ENCODE measurements around the gene EPHB1.

Gene EPHB1

GRCh38 chr3:134911586-134912548 is 116.8 kb downstream of the EPHB1 start:
- Histone ChIP-seq H3K4me1 (no peaks in the 10 kb centered on the region), H4K20me1 (no peaks in the 10 kb centered on the region), H3K36me3 (no peaks in the 10 kb centered on the region), H3K27ac (no peak overlapping the region), H3K27me3 (no peaks in the 10 kb centered on the region), H3K9me3 (no peaks in the 10 kb centered on the region), H3K9ac (no peak overlapping the region), H3K4me3 (no peak overlapping the region), H3K4me2 (no peak overlapping the region)
- no peak for TF ChIP-seq Cebpa-rat (IDR thresholded peaks at IDR 0.05)

GRCh38 chr3:134916276-134916961 is 121.4 kb downstream of the EPHB1 start:
- no peak for TF ChIP-seq Cebpa-rat (IDR thresholded peaks at IDR 0.05)

GRCh38 chr3:134917631-134918030 is 122.6 kb downstream of the EPHB1 start:
- Histone ChIP-seq H3K9me3 (no peaks in the 10 kb centered on the region), H4K20me1 (no peaks in the 10 kb centered on the region), H3K9ac (no peak overlapping the region), H3K27ac (no peak overlapping the region), H3K4me2 (no peak overlapping the region), H3K4me3 (no peak overlapping the region), H3K4me1 (no peaks in the 10 kb centered on the region), H3K27me3 (no peaks in the 10 kb centered on the region), H3K36me3 (no peaks in the 10 kb centered on the region)
- TF ChIP-seq Cebpa-rat (IDR thresholded peaks at IDR 0.05), result no peak

More at GRCh38 chr3:134916276-134916961, 121.4 kb downstream of the EPHB1 start:
- Histone ChIP-seq H3K4me1 (no peaks in the 10 kb centered on the region), H3K4me2 (no peak overlapping the region), H3K27me3 (no peaks in the 10 kb centered on the region), H3K36me3 (no peaks in the 10 kb centered on the region), H3K9ac (no peak overlapping the region), H3K9me3 (no peaks in the 10 kb centered on the region), H4K20me1 (no peaks in the 10 kb centered on the region), H3K27ac (no peak overlapping the region), H3K4me3 (no peak overlapping the region)

- Histone ChIP-seq H3K27ac (no peak overlapping the region), H3K4me3 (no peak overlapping the region), H3K4me1 (no peaks in the 10 kb centered on the region), H3K36me3 (no peaks in the 10 kb centered on the region), H3K27me3 (no peaks in the 10 kb centered on the region), H3K4me2 (no peak overlapping the region), H3K9ac (no peak overlapping the region), H4K20me1 (no peaks in the 10 kb centered on the region), H3K9me3 (no peaks in the 10 kb centered on the region)
- no peak for TF ChIP-seq Cebpa-rat (IDR thresholded peaks at IDR 0.05)
These were observed 123.4 kb downstream of the EPHB1 start for GRCh38 chr3:134918441-134918840.

- Histone ChIP-seq H3K4me1 (no peaks in the 10 kb centered on the region), H3K9ac (no peak overlapping the region), H3K27me3 (no peaks in the 10 kb centered on the region), H4K20me1 (no peaks in the 10 kb centered on the region), H3K4me3 (no peak overlapping the region), H3K9me3 (no peaks in the 10 kb centered on the region; the same call in 1 of the 2 replicates), H3K36me3 (no peaks in the 10 kb centered on the region), H3K27ac (no peak overlapping the region), H3K4me2 (no peak overlapping the region)
- TF ChIP-seq Cebpa-rat (IDR thresholded peaks at IDR 0.05), result no peak
These were observed 127.0 kb downstream of the EPHB1 start for GRCh38 chr3:134922101-134922500.

- Histone ChIP-seq H3K4me1 (no peaks in the 10 kb centered on the region), H3K9me3 (no peaks in the 10 kb centered on the region; the same call in 1 of the 2 replicates), H3K27me3 (no peaks in the 10 kb centered on the region), H3K36me3 (no peaks in the 10 kb centered on the region), H3K9ac (no peak overlapping the region), H3K4me2 (no peak overlapping the region), H3K4me3 (no peak overlapping the region), H4K20me1 (no peaks in the 10 kb centered on the region), H3K27ac (no peak overlapping the region)
- TF ChIP-seq Cebpa-rat (IDR thresholded peaks at IDR 0.05), result no peak
These were observed 127.8 kb downstream of the EPHB1 start for GRCh38 chr3:134922866-134923265.

- H4K20me1 ChIP-seq, result no peaks in the 10 kb centered on the region
- H3K4me2 ChIP-seq, result no peak overlapping the region
- no peak overlapping the region for H3K4me3 ChIP-seq
- no peaks in the 10 kb centered on the region for H3K27me3 ChIP-seq
- no peak overlapping the region for H3K27ac ChIP-seq
- H3K36me3 ChIP-seq, result no peaks in the 10 kb centered on the region
- H3K4me1 ChIP-seq, result no peaks in the 10 kb centered on the region
- H3K9me3 ChIP-seq, result no peaks in the 10 kb centered on the region; the same call in 1 of the 2 replicates
- no peak for TF ChIP-seq Cebpa-rat (IDR thresholded peaks at IDR 0.05)
- no peak overlapping the region for H3K9ac ChIP-seq
These were observed 128.2 kb downstream of the EPHB1 start for GRCh38 chr3:134923286-134923685.

GRCh38 chr3:134927599-134927998 is 132.5 kb downstream of the EPHB1 start:
- no peaks in the 10 kb centered on the region for H4K20me1 ChIP-seq
- no peaks in the 10 kb centered on the region for H3K4me1 ChIP-seq
- no peak overlapping the region for H3K4me2 ChIP-seq
- no peak overlapping the region for H3K9ac ChIP-seq
- no peaks in the 10 kb centered on the region for H3K36me3 ChIP-seq
- H3K27me3 ChIP-seq, result no peaks in the 10 kb centered on the region
- no peaks in the 10 kb centered on the region; the same call in 1 of the 2 replicates for H3K9me3 ChIP-seq
- H3K27ac ChIP-seq, result no peak overlapping the region
- TF ChIP-seq Cebpa-rat (IDR thresholded peaks at IDR 0.05), result no peak
- H3K4me3 ChIP-seq, result no peak overlapping the region

GRCh38 chr3:134928392-134928791 is 133.3 kb downstream of the EPHB1 start:
- no peaks in the 10 kb centered on the region for H4K20me1 ChIP-seq
- H3K36me3 ChIP-seq, result no peaks in the 10 kb centered on the region
- no peak overlapping the region for H3K9ac ChIP-seq
- no peaks in the 10 kb centered on the region for H3K4me1 ChIP-seq
- H3K9me3 ChIP-seq, result no peaks in the 10 kb centered on the region; the same call in 1 of the 2 replicates
- TF ChIP-seq Cebpa-rat (IDR thresholded peaks at IDR 0.05), result no peak
- no peak overlapping the region for H3K27ac ChIP-seq
- no peak overlapping the region for H3K4me3 ChIP-seq
- H3K4me2 ChIP-seq, result no peak overlapping the region
- H3K27me3 ChIP-seq, result no peaks in the 10 kb centered on the region

- no peak overlapping the region for H3K4me3 ChIP-seq
- no peak overlapping the region for H3K9ac ChIP-seq
- H4K20me1 ChIP-seq, result no peaks in the 10 kb centered on the region
- TF ChIP-seq Cebpa-rat (IDR thresholded peaks at IDR 0.05), result no peak
- H3K36me3 ChIP-seq, result no peaks in the 10 kb centered on the region
- no peaks in the 10 kb centered on the region for H3K4me1 ChIP-seq
- H3K27ac ChIP-seq, result no peak overlapping the region
- no peaks in the 10 kb centered on the region for H3K27me3 ChIP-seq
- H3K4me2 ChIP-seq, result no peak overlapping the region
- H3K9me3 ChIP-seq, result no peaks in the 10 kb centered on the region; the same call in 1 of the 2 replicates
These were observed 133.8 kb downstream of the EPHB1 start for GRCh38 chr3:134928819-134929218.

Data from BLaER1 (cell line).